ENCODE measurements around the gene PRRC2B. TPM values are rescaled to one million over a fixed set of nuclear protein-coding genes. Genes with fewer than 3 reads are reported as not detected.
"Not testable (repeated sequence)": the region's sequence is repeated elsewhere in the genome, so short reads cannot be mapped to it uniquely, and the experiment has no call there.

Gene PRRC2B
- total RNA-seq (2022) (219 and 235 TPM in 2 replicates), Bru-seq, nascent RNA (percentile 93 among the genes with signal in this experiment), BruChase-seq, experiment 1, labeled RNA remaining after a 2-hour chase (percentile 94 among the genes with signal in this experiment), BruChase-seq, experiment 2, labeled RNA remaining after a 6-hour chase (percentile 96 among the genes with signal in this experiment)
- long read RNA-seq, partial matches to known transcripts = 6 of 83 reads
- long read RNA-seq, other reads (novel, unspliced or antisense) = 76 of 83 reads

DNA sequence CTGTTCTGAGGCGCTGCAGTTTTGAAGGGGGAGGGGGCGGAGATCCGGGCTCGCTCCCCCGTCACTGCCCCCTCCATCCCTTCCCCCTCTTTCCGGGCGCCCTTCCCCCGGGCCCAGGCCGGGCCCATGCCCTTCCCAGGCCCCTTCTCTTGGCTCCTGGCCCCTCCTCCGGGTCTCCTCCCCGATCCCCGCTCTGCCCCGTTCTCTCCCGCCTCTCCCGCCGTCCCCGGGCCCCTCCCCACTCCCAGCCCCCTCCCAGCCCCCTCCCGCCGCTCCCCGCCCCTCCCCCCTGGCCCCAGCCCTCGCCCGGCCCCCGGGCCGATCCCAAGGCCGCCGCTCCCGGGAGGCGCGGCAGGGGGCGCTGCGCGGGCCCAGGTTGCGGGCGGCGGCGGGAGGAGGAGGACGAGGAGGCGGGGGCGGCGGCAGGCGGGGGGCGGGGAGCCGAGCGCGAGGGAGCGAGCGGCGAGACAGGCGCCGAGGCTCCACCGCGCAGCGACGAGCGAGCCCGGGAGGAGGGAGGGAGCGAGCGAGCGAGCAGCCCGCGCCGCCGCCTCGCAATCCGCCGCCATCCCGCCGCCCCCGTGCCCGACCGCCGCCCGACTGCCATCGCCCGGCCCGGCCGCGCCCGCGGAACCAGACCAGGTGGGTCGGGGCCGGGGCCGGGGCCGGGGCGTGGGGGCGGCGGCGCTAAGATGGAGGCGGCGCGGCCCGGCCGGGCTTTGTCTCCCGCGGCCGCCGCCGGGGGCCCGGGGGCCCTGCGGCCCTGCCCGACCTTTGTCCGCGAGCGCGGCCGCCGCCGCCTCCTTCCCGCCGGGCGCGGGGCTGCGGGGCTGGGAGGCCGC lies at the start of gene PRRC2B:
Gene PRRC2B, plus strand, starts transcription at position 465 of the 842 bp plus-strand sequence. CDS start 36,059 bp downstream, outside the sequence.
- no peaks in the 10 kb centered on the region for H3K27me3 Mint-ChIP-seq (ENCODE audit: insufficient read depth, unreplicated experiment)
- H3K36me3 Mint-ChIP-seq (ENCODE audit: insufficient read depth, unreplicated experiment) = peaks cover 34% of the 10 kb centered on the region
- peak within 1 kb of the TSS; percentile 57 for H3K4me3 ChIP-seq (ENCODE audit: low read depth, low read length)
- TF ChIP-seq, protein P1, sequence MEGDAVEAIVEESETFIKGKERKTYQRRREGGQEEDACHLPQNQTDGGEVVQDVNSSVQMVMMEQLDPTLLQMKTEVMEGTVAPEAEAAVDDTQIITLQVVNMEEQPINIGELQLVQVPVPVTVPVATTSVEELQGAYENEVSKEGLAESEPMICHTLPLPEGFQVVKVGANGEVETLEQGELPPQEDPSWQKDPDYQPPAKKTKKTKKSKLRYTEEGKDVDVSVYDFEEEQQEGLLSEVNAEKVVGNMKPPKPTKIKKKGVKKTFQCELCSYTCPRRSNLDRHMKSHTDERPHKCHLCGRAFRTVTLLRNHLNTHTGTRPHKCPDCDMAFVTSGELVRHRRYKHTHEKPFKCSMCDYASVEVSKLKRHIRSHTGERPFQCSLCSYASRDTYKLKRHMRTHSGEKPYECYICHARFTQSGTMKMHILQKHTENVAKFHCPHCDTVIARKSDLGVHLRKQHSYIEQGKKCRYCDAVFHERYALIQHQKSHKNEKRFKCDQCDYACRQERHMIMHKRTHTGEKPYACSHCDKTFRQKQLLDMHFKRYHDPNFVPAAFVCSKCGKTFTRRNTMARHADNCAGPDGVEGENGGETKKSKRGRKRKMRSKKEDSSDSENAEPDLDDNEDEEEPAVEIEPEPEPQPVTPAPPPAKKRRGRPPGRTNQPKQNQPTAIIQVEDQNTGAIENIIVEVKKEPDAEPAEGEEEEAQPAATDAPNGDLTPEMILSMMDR (IDR thresholded peaks at IDR 0.05; ENCODE audit: insufficient read depth in 1 of 2, low read depth in 1 of 2, low read length in 1 of 2, severe bottlenecking in 1 of 2, unreplicated experiment in 1 of 2) = peak in 1 of 2 experiments; percentile 50
- BruUV-seq (replicated peaks) = no TSS peak
- intact Hi-C loops (cut with micrococcal nuclease; ENCODE audit: unreplicated experiment) = no loop called here
- DNase-seq = peak; percentile 93 to 95
- H3K4me1 Mint-ChIP-seq (ENCODE audit: low read depth, unreplicated experiment) = peaks cover 38% of the 10 kb centered on the region
- H3K9me3 Mint-ChIP-seq (ENCODE audit: unreplicated experiment) = no peaks in the 10 kb centered on the region
- ChIA-PET POLR2A (interaction anchor here (1.2 kb wide), 1 partner anchor 21 kb away, joined by 4 read pairs; no protein-coding TSS in a partner anchor), CTCF (no interaction called here)
- peaks cover 29% of the 10 kb centered on the region for H3K4me1 ChIP-seq
- no peaks in the 10 kb centered on the region for H3K9me3 ChIP-seq
- H3K27ac Mint-ChIP-seq (ENCODE audit: unreplicated experiment) = peak within 1 kb of the TSS; percentile 96
- H3K4me3 Mint-ChIP-seq (ENCODE audit: unreplicated experiment) = peak within 1 kb of the TSS; percentile 82
- no peaks in the 10 kb centered on the region for H3K36me3 ChIP-seq (ENCODE audit: control insufficient read depth, insufficient read depth, low read length)
- H3K27me3 ChIP-seq (replicated peaks; ENCODE audit: control insufficient read depth, insufficient read depth, low read length) = no peaks in the 10 kb centered on the region

DNA sequence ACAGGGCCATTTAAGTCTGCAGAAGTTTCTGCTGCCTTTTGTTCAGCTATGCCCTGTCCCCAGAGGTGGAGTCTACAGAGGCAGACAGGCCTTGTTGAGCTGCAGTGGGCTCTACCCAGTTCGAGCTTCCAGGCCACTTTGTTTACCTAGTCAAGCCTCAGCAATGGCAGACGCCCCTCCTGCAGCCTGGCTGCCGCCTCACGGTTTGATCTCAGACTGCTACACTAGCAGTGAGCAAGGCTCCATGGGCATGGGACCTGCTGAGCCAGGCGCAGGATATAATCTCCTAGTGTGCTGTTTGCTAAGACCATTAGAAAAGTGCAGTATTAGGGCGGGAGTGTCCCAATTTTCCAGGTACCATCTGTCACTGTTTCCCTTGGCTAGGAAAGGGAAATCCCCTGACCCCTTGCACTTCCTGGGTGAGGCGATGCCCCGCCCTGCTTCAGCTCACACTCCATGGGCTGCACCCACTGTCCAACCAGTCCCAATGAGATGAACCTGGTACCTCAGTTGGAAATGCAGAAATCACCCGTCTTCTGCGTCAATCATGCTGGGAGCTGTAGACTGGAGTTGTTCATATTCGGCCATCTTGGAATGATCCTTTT lies 48.9 kb upstream of the PRRC2B start:
- CTCF ChIA-PET; BruUV-seq (replicated peaks); H3K9me3 ChIP-seq; H3K4me1 ChIP-seq; H3K9me3 Mint-ChIP-seq (ENCODE audit: unreplicated experiment); POLR2A ChIA-PET; H3K4me3 Mint-ChIP-seq (ENCODE audit: unreplicated experiment); H3K36me3 Mint-ChIP-seq (ENCODE audit: insufficient read depth, unreplicated experiment); H3K27me3 ChIP-seq (replicated peaks; ENCODE audit: control insufficient read depth, insufficient read depth, low read length); intact Hi-C loops (cut with micrococcal nuclease; ENCODE audit: unreplicated experiment); H3K4me3 ChIP-seq (ENCODE audit: low read depth, low read length); H3K4me1 Mint-ChIP-seq (ENCODE audit: low read depth, unreplicated experiment); H3K36me3 ChIP-seq (ENCODE audit: control insufficient read depth, insufficient read depth, low read length); H3K27ac Mint-ChIP-seq (ENCODE audit: unreplicated experiment): not testable (repeated sequence)
- DNase-seq = peak in 1 of 2 experiments; percentile 16
- H3K27me3 Mint-ChIP-seq (ENCODE audit: insufficient read depth, unreplicated experiment) = peaks cover 18% of the 10 kb centered on the region

DNA sequence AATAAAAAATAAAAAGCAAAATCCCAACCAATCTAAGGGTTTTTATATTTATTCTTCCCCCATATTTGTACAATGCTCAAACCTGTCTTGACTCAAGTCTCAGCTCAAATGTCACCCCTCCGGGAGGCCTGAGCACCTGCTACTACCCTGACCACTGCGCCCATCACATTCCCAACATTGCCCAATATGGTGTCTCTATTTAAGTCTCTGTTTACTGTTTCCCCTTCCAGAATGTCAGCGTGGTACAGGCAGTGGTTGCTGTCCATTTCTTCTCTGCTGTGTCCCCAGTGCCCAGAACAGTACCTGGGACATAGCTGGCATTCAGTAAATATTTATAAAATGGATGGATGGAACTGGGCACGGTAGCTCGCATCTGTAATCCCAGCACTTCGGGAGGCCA lies 47.3 kb upstream of the PRRC2B start:
- Mint-ChIP-seq H3K4me3 (ENCODE audit: unreplicated experiment) (no peak overlapping the region), H3K27me3 (ENCODE audit: insufficient read depth, unreplicated experiment) (peaks cover 14% of the 10 kb centered on the region), H3K27ac (ENCODE audit: unreplicated experiment) (no peak overlapping the region), H3K36me3 (ENCODE audit: insufficient read depth, unreplicated experiment) (peaks cover 6% of the 10 kb centered on the region), H3K4me1 (ENCODE audit: low read depth, unreplicated experiment) (no peaks in the 10 kb centered on the region), H3K9me3 (ENCODE audit: unreplicated experiment) (no peaks in the 10 kb centered on the region)
- no peak for DNase-seq
- no peaks in the 10 kb centered on the region for H3K9me3 ChIP-seq
- H3K4me3 ChIP-seq (ENCODE audit: low read depth, low read length) = no peak overlapping the region
- no peaks in the 10 kb centered on the region for H3K36me3 ChIP-seq (ENCODE audit: control insufficient read depth, insufficient read depth, low read length)
- TF ChIP-seq, protein P1 (IDR thresholded peaks at IDR 0.05; ENCODE audit: insufficient read depth in 1 of 2, low read depth in 1 of 2, low read length in 1 of 2, severe bottlenecking in 1 of 2, unreplicated experiment in 1 of 2) = no peak
- intact Hi-C loops (cut with micrococcal nuclease; ENCODE audit: unreplicated experiment) = no loop called here
- no TSS peak for BruUV-seq (replicated peaks)
- POLR2A ChIA-PET = no interaction called here
- H3K27me3 ChIP-seq (replicated peaks; ENCODE audit: control insufficient read depth, insufficient read depth, low read length) = no peaks in the 10 kb centered on the region
- CTCF ChIA-PET = no interaction called here
- H3K4me1 ChIP-seq = peaks cover 9% of the 10 kb centered on the region
